B cell (primary cell): ENCODE results near the gene MAP3K13. TPM values are rescaled to one million over a fixed set of nuclear protein-coding genes. Genes with fewer than 3 reads are reported as not detected.

ENCODE experiments used
- ATAC-seq: fragments of 200-7000 bp; cut with Tn5 transposase; one replicate; pipeline ENCODE4 v1.10.0; 2021; ENCODE audit warnings: low read depth, mild to moderate bottlenecking, moderate number of reproducible peaks, moderate library complexity
- CTCF ChIA-PET: fragments of 350-600 bp; sonication (Branson Sonifier 250); formaldehyde crosslinking; loops from one replicate; lab custom pipeline; 2021; ENCODE audit warnings: antibody characterized with exemption, inconsistent platforms; lab: Charles Lee
- POLR2A ChIA-PET: fragments of 350-600 bp; sonication (Branson Sonifier 250); formaldehyde crosslinking; loops from one replicate; lab custom pipeline; 2021; ENCODE audit warnings: antibody characterized with exemption; lab: Charles Lee
- DNase-seq: peaks from one replicate; pipeline ENCODE4 v3.0.0; 2013
- H2AFZ ChIP-seq: 2 replicates; pipeline ENCODE4 v1.6.1; 2012; ENCODE audit warnings: mild to moderate bottlenecking, low read depth, low read length; ENCODE audit not compliant: insufficient read depth, poor library complexity, severe bottlenecking
- H3K27ac ChIP-seq, 2 donors: 1 replicate in 1 of 2; 2 replicates in 1 of 2; pipeline ENCODE4 v1.5.1; 2012 to 2013; ENCODE audit warnings: low read length in 2 of 2, mild to moderate bottlenecking in 2 of 2, moderate library complexity in 1 of 2
- H3K27me3 ChIP-seq, 4 experiments: fragments of 200-600 bp in 1 of 4; sonication (generic) in 1 of 4; replicated peaks in 1 of 4; 1 replicate in 2 of 4; 2 replicates in 2 of 4; pipeline versions ENCODE4 v1.6.1 to v1.7.0; 2013 to 2016; ENCODE audit warnings: low read length in 3 of 4, mild to moderate bottlenecking in 2 of 4, mixed read lengths in 1 of 4, moderate library complexity in 1 of 4; ENCODE audit not compliant: insufficient read depth in 4 of 4, control insufficient read depth in 3 of 4; ENCODE audit errors: control extremely low read depth in 1 of 4
- H3K36me3 ChIP-seq, 2 experiments: replicated peaks in 1 of 2; 1 replicate in 1 of 2; 2 replicates in 1 of 2; pipeline versions ENCODE4 v1.6.1 to v1.7.1; 2013; ENCODE audit warnings: low read length in 1 of 2; ENCODE audit not compliant: insufficient read depth in 2 of 2, control insufficient read depth in 1 of 2; ENCODE audit errors: control extremely low read depth in 1 of 2, extremely low read depth in 1 of 2
- H3K4me1 ChIP-seq, 2 donors: fragments of 200-600 bp in 1 of 2; sonication (generic) in 1 of 2; 1 replicate in 1 of 2; 2 replicates in 1 of 2; pipeline versions ENCODE4 v1.5.1 to v1.6.1; 2013 to 2017; ENCODE audit warnings: low read length in 2 of 2; ENCODE audit not compliant: control insufficient read depth in 2 of 2, insufficient read depth in 2 of 2
- H3K4me2 ChIP-seq: replicated peaks from 2 replicates; pipeline ENCODE3; 2012; ENCODE audit warnings: mild to moderate bottlenecking, low read depth, low read length; ENCODE audit not compliant: poor library complexity, severe bottlenecking
- H3K4me3 ChIP-seq, 5 experiments: fragments of 200-600 bp in 1 of 5; sonication (generic) in 1 of 5; 1 replicate in 3 of 5; 2 replicates in 2 of 5; pipeline versions ENCODE4 v1.5.1 to v1.7.0; 2011 to 2016; ENCODE audit warnings: low read length in 4 of 5, mild to moderate bottlenecking in 4 of 5, low read depth in 2 of 5, control low read depth in 1 of 5, moderate library complexity in 1 of 5; ENCODE audit not compliant: insufficient read depth in 1 of 5; ENCODE audit errors: control extremely low read depth in 1 of 5, extremely low read depth in 1 of 5
- H3K79me2 ChIP-seq: fragments of 200-600 bp; sonication (generic); one replicate; pipeline ENCODE4 v1.6.0; 2016; ENCODE audit warnings: low read length; ENCODE audit not compliant: control insufficient read depth, insufficient read depth
- H3K9ac ChIP-seq: fragments of 200-600 bp; sonication (generic); 2 replicates; pipeline ENCODE4 v1.6.1; 2017; ENCODE audit warnings: mild to moderate bottlenecking, low read length, moderate library complexity
- H3K9me3 ChIP-seq, 3 donors: one replicate each; pipeline versions ENCODE4 v1.6.1 to v1.7.1; 2013; ENCODE audit warnings: low read length in 2 of 3; ENCODE audit not compliant: control insufficient read depth in 2 of 3, insufficient read depth in 1 of 3; ENCODE audit errors: control extremely low read depth in 1 of 3
- H4K20me1 ChIP-seq: 2 replicates; pipeline ENCODE4 v1.6.0; 2012; ENCODE audit warnings: mild to moderate bottlenecking, low read length; ENCODE audit not compliant: insufficient read depth, control insufficient read depth, poor library complexity, severe bottlenecking
- H3K27ac Mint-ChIP-seq: one replicate; pipeline ENCODE4 v1.8.0; 2021; ENCODE audit warnings: mixed read lengths
- H3K27me3 Mint-ChIP-seq: one replicate; pipeline ENCODE4 v1.8.0; 2021; ENCODE audit warnings: mixed read lengths
- H3K4me1 Mint-ChIP-seq: one replicate; pipeline ENCODE4 v1.8.0; 2021; ENCODE audit warnings: mixed read lengths
- H3K4me3 Mint-ChIP-seq: one replicate; pipeline ENCODE4 v1.8.0; 2021; ENCODE audit warnings: mixed read lengths
- H3K9me3 Mint-ChIP-seq: one replicate; pipeline ENCODE4 v1.8.0; 2022; ENCODE audit warnings: mixed read lengths; ENCODE audit not compliant: insufficient read depth
- EZH2 ChIP-seq: IDR thresholded peaks from 2 replicates; pipeline ENCODE4 v1.6.1; 2012; ENCODE audit warnings: borderline replicate concordance, low read depth, mild to moderate bottlenecking, moderate library complexity, low read length; ENCODE audit not compliant: insufficient read depth, poor library complexity, severe bottlenecking
- WGBS: methylation state at CpG from one replicate; pipeline ENCODE4 v1.1.5; 2013; ENCODE audit warnings: missing lambda C conversion rate; ENCODE audit not compliant: insufficient coverage; 5-methylcytosine and 5-hydroxymethylcytosine counted together
- intact Hi-C: fragments of 100-400 bp; cut with micrococcal nuclease; formaldehyde crosslinking; loops from one replicate; pipeline ENCODE4 v1.10.0; 2022
- polyA plus RNA-seq: library from polyadenylated mRNA; depleted of rRNA; stranded (reverse); fragments of >200 nt; gene quantifications from 2 replicates; pipeline ENCODE4 v1.2.3, GENCODE V29; 2012
- total RNA-seq, 2 donors: library from RNA; stranded (reverse); fragments of 120-200 nt in 1 of 2; gene quantifications; 1 replicate in 1 of 2; 2 replicates in 1 of 2; pipeline versions ENCODE4 v1.2.3 to v1.2.4, GENCODE V29; 2013 to 2022
- TF ChIP-seq, protein P1 (sequence below): fragments of 200-600 bp; IDR thresholded peaks from one replicate; pipeline ENCODE4 v1.8.0; 2022; ENCODE audit warnings: antibody characterized with exemption, mild to moderate bottlenecking

Gene MAP3K13
- total and polyA plus RNA-seq, 2 donors (not counting 1 experiment from before 2014, with no cell fraction given) = 5.7 to 9.2 TPM

GRCh38 chr3:185526349-185526951, 163.5 kb downstream of the MAP3K13 start:
- no CpG with 5 or more reads among the region's 2 CpGs for WGBS
- POLR2A ChIA-PET = no interaction called here
- CTCF ChIA-PET = no interaction called here
- Histone ChIP-seq H3K4me1 (no peaks in the 10 kb centered on the region), H3K79me2 (no peaks in the 10 kb centered on the region), H3K9ac (no peak overlapping the region), H3K9me3 (no peaks in the 10 kb centered on the region), H3K4me3 (no peak overlapping the region), H3K27ac (no peak overlapping the region), H4K20me1 (no peaks in the 10 kb centered on the region), H3K4me2 (no peak overlapping the region), H2AFZ (no peak overlapping the region), H3K27me3 (peaks cover 0 to 6% (median 3%) of the 10 kb centered on the region in 4 experiments), H3K36me3 (no peaks in the 10 kb centered on the region)
- no peak overlapping the region for H3K27ac Mint-ChIP-seq
- H3K9me3 Mint-ChIP-seq = no peaks in the 10 kb centered on the region
- H3K27me3 Mint-ChIP-seq = peaks cover 29% of the 10 kb centered on the region
- TF ChIP-seq EZH2 = no peak
- TF ChIP-seq, protein P1, sequence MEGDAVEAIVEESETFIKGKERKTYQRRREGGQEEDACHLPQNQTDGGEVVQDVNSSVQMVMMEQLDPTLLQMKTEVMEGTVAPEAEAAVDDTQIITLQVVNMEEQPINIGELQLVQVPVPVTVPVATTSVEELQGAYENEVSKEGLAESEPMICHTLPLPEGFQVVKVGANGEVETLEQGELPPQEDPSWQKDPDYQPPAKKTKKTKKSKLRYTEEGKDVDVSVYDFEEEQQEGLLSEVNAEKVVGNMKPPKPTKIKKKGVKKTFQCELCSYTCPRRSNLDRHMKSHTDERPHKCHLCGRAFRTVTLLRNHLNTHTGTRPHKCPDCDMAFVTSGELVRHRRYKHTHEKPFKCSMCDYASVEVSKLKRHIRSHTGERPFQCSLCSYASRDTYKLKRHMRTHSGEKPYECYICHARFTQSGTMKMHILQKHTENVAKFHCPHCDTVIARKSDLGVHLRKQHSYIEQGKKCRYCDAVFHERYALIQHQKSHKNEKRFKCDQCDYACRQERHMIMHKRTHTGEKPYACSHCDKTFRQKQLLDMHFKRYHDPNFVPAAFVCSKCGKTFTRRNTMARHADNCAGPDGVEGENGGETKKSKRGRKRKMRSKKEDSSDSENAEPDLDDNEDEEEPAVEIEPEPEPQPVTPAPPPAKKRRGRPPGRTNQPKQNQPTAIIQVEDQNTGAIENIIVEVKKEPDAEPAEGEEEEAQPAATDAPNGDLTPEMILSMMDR = no peak
- H3K4me3 Mint-ChIP-seq = no peak overlapping the region
- H3K4me1 Mint-ChIP-seq = no peaks in the 10 kb centered on the region
- DNase-seq (no peak), ATAC-seq (no peak)
- intact Hi-C loops = no loop called here

DNA sequence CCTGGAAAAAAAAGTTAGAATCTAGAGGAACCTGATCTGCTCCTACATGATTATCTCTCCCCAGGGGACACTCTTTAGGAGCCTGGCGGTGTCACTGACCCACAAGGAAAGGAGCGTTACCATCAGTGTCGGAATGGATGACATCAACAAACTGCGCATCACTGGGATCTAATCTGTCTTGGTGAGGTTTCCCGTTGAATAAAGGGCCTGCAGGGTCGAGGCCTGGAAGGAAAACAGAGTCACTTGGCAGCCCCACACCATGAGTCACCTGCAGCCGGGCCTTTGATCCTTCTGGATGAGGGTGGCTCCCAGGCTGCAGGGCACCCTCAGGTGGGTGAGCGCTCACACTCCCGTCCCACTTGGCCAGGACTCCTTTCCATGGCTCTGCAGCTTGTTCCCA, 164.4 kb downstream of the MAP3K13 start:
- H3K9ac ChIP-seq = no peak overlapping the region
- no peak overlapping the region for H2AFZ ChIP-seq
- Mint-ChIP-seq H3K27ac (no peak overlapping the region), H3K4me1 (no peaks in the 10 kb centered on the region), H3K4me3 (no peak overlapping the region), H3K27me3 (peaks cover 24% of the 10 kb centered on the region), H3K9me3 (no peaks in the 10 kb centered on the region)
- peaks cover 0 to 6% (median 0%) of the 10 kb centered on the region in 4 experiments for H3K27me3 ChIP-seq
- CTCF ChIA-PET = no interaction called here
- no peak overlapping the region for H3K27ac ChIP-seq
- no peak overlapping the region for H3K4me2 ChIP-seq
- ATAC-seq = no peak
- DNase-seq = no peak
- POLR2A ChIA-PET = no interaction called here
- no peaks in the 10 kb centered on the region for H3K4me1 ChIP-seq
- WGBS = 96% methylated on average over 9 of the region's 9 CpGs
- intact Hi-C loops = no loop called here
- H3K79me2 ChIP-seq = no peaks in the 10 kb centered on the region
- no peaks in the 10 kb centered on the region for H3K9me3 ChIP-seq
- H3K36me3 ChIP-seq = no peaks in the 10 kb centered on the region
- no peak overlapping the region for H3K4me3 ChIP-seq
- no peaks in the 10 kb centered on the region for H4K20me1 ChIP-seq
- TF ChIP-seq, protein P1 = no peak
- TF ChIP-seq EZH2 = no peak
